ENCODE measurements around the gene ADNP2.

DNA sequence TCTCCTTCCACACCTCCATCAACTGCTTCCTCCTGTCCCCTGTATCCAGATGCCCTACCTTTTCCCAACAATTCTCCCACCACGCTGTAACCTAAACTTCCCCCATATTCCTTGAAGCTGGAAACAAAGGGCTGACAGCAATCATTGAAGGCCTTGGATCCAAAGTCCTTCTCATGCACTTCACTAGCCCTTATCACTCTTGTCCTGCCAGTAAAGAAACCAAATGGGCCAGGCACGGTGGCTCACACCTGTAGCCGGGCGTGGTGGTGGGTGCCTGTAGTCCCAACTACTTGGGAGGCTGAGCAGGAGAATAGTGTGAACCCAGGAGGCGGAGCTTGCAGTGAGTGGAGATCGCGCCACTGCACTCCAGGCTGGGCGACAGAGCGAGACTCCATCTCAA is 11.9 kb upstream of the ADNP2 start:
- TF ChIP-seq, protein P1, sequence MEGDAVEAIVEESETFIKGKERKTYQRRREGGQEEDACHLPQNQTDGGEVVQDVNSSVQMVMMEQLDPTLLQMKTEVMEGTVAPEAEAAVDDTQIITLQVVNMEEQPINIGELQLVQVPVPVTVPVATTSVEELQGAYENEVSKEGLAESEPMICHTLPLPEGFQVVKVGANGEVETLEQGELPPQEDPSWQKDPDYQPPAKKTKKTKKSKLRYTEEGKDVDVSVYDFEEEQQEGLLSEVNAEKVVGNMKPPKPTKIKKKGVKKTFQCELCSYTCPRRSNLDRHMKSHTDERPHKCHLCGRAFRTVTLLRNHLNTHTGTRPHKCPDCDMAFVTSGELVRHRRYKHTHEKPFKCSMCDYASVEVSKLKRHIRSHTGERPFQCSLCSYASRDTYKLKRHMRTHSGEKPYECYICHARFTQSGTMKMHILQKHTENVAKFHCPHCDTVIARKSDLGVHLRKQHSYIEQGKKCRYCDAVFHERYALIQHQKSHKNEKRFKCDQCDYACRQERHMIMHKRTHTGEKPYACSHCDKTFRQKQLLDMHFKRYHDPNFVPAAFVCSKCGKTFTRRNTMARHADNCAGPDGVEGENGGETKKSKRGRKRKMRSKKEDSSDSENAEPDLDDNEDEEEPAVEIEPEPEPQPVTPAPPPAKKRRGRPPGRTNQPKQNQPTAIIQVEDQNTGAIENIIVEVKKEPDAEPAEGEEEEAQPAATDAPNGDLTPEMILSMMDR (conservative IDR thresholded peaks at IDR 0.05; ENCODE audit: low read depth, low read length): no peak
- TF ChIP-seq POLR2A (IDR thresholded peaks at IDR 0.05; ENCODE audit: low read depth, low read length) (no peak), RFX5 (IDR thresholded peaks at IDR 0.05; ENCODE audit: low read depth, low read length) (no peak), MAZ (IDR thresholded peaks at IDR 0.05; ENCODE audit: borderline replicate concordance, low read depth, low read length) (no peak)

Measured in IMR-90 (cell line).